Large intestine (tissue), 3 donors: ENCODE measurements around the gene B3GAT2. TPM values are rescaled to one million over a fixed set of nuclear protein-coding genes. Genes with fewer than 3 reads are reported as not detected.

ENCODE experiments used
- DNase-seq, 2 donors: peaks; one replicate each; pipeline versions ENCODE4 v3.0.0 to v3.0.0-alpha.2; 2013
- H3K27ac ChIP-seq: one replicate; pipeline ENCODE4 v1.5.1; 2013; ENCODE audit warnings: low read length
- H3K27me3 ChIP-seq: 2 replicates; pipeline ENCODE4 v1.6.1; 2013; ENCODE audit warnings: low read length; ENCODE audit not compliant: control insufficient read depth, insufficient read depth
- H3K36me3 ChIP-seq: 2 replicates; pipeline ENCODE4 v1.6.1; 2013; ENCODE audit warnings: low read length; ENCODE audit not compliant: control insufficient read depth, insufficient read depth
- H3K4me1 ChIP-seq: one replicate; pipeline ENCODE4 v1.6.1; 2013; ENCODE audit warnings: low read length; ENCODE audit not compliant: control insufficient read depth, insufficient read depth
- H3K4me3 ChIP-seq: one replicate; pipeline ENCODE4 v1.5.1; 2013; ENCODE audit warnings: low read length
- H3K9me3 ChIP-seq: one replicate; pipeline ENCODE4 v1.6.1; 2013; ENCODE audit warnings: mild to moderate bottlenecking, low read depth, low read length, moderate library complexity; ENCODE audit not compliant: control insufficient read depth
- WGBS: methylation state at CpG from one replicate; pipeline ENCODE4 v1.1.5; 2013; ENCODE audit warnings: low lambda C conversion rate; ENCODE audit not compliant: insufficient coverage; 5-methylcytosine and 5-hydroxymethylcytosine counted together
- polyA plus RNA-seq: library from polyadenylated mRNA; unstranded; fragments of 120-200 nt; gene quantifications from one replicate; pipeline ENCODE4 v1.2.1, GENCODE V29; 2013

B3GAT2 gene
- polyA plus RNA-seq, 1 donor = 2.4 TPM

DNA sequence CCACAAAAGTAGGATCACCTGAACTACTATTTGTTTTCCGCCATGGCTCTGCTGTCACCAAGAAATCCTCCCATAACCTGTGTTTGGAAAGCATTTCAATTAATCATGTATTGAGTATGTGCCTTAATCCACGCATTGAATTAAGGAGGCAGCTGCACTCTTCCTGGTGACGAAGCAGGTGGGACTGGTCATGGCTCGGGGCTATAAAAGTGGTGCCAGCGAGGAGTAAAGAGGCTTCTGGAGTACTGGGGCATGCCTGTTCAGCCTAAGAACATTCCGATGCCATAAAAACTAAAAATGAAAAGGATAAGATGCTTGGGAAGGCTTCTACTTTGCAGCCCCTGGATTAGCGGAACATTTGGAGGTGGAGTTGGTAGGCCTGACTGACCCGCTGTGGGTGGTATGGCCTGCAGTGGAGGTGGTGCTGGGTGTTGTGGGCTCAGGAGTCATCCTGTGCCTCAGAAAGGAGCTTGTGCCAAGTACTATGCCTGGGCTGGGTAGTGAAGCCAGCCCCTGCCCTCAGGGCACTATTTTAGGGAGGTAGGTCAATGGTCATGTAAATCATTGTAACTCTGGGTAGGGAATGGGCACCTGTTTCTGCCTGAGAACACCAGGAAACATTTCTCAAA lies 110.5 kb downstream of the B3GAT2 start:
- Histone ChIP-seq H3K27ac (no peak overlapping the region), H3K27me3 (no peaks in the 10 kb centered on the region), H3K9me3 (no peaks in the 10 kb centered on the region), H3K4me3 (no peak overlapping the region), H3K36me3 (peaks cover 3% of the 10 kb centered on the region), H3K4me1 (no peaks in the 10 kb centered on the region)
- DNase-seq = no peak
- WGBS = 92% methylated on average over 3 of the region's 8 CpGs

DNA sequence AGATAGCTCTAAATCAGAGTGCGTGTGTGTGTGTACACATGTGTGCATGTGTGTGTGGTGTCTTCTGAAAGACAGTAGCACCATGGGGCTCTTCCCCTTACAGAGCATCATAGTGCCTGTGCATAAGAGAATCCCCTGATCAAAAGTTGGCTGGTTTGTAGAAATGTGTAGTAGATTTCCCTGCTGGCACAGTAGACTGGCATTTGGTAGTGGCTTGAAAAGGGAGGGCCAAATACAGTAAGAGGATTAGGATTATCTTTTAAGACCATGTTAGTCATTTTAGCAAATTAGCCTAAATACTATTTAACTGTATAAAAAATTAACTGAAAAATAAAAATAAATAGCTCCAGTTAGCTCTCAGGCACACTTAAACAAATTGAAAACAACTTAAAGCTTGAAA lies 112.6 kb downstream of the B3GAT2 start:
- no CpG with 5 or more reads among the region's 1 CpG for WGBS
- no peaks in the 10 kb centered on the region for H3K4me1 ChIP-seq
- DNase-seq = no peak

DNA sequence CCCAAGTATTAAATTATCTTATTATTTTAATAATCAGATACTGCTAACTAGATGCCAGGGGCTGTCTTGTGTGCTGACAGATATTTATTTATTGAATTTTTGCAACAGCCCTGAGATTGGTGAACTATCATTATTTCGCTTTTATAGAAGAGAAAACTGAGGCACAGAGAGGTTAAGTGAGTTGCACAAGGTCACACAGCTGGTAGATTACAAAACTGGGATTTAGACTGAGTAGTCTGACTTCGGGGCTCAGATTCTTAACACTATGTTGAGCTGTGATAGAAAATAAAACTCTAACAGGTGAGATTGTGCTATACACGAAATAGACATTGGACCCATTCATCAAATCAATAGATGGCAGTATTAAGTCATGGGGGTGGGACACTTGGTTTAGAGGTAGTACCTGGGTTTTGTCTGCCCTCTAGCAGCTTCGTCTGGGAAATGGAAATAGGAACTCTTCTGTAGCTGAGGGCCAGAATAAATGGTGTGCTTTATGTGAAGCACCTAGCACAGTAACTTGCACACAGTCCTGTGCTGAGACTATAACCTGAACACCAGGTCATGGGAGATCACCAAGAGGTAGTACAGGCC lies 113.4 kb downstream of the B3GAT2 start:
- H3K36me3 ChIP-seq = peaks cover 3% of the 10 kb centered on the region
- H3K9me3 ChIP-seq = no peaks in the 10 kb centered on the region
- H3K27me3 ChIP-seq = no peaks in the 10 kb centered on the region
- H3K4me3 ChIP-seq = no peak overlapping the region
- WGBS = 83% methylated on average over 1 of the region's 4 CpGs
- H3K27ac ChIP-seq = no peak overlapping the region
- DNase-seq = no peak
- H3K4me1 ChIP-seq = no peaks in the 10 kb centered on the region

More for the DNA sequence above, 112.6 kb downstream of the B3GAT2 start:
- Histone ChIP-seq H3K4me3 (no peak overlapping the region), H3K27me3 (no peaks in the 10 kb centered on the region), H3K27ac (no peak overlapping the region), H3K9me3 (no peaks in the 10 kb centered on the region), H3K36me3 (peaks cover 3% of the 10 kb centered on the region)

DNA sequence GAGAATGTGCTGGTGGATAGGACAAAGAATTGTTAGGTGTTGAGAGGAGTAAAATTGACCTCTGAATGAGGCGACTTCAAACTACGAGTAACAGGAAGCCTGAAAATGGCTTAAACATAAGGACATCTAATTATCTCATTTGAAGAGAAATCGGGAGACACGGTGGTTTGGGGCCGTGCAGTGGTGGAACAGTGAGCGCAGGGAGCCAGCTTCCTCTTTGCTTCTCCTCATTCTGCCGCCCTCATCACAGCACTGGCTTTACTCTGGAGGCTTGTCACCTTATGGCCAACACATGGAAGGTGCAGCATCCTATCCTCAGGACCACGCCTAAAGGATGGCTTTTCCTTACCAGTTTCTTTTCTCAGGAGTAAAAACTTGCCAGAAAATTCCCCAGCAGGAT lies 114.3 kb downstream of the B3GAT2 start:
- Histone ChIP-seq H3K27me3 (no peaks in the 10 kb centered on the region), H3K9me3 (no peaks in the 10 kb centered on the region), H3K4me3 (no peak overlapping the region), H3K4me1 (no peaks in the 10 kb centered on the region), H3K27ac (no peak overlapping the region), H3K36me3 (peaks cover 3% of the 10 kb centered on the region)
- WGBS = no CpG with 5 or more reads among the region's 8 CpGs
- DNase-seq = no peak

DNA sequence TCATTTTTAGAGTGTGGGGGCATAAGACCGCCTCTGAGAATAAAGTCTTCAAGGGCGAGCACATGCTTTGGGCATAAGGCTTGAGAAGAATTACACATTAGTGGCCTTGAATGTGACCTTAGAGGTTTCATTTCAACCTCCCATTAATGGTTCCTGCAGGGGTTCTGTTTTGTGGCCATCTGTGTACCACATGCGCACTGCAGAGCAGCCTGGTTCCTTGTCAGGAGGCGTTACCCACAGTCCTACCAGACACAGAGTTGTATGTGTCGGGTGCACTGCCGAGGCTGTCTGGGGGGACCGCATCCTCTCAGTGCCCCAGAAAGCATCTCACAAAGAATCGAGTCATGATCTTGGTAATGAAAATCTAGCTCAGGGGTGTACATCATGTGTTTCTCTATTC lies 115.7 kb downstream of the B3GAT2 start:
- Histone ChIP-seq H3K36me3 (no peaks in the 10 kb centered on the region), H3K4me3 (no peak overlapping the region), H3K9me3 (no peaks in the 10 kb centered on the region), H3K27ac (no peak overlapping the region), H3K27me3 (no peaks in the 10 kb centered on the region), H3K4me1 (no peaks in the 10 kb centered on the region)
- WGBS = no CpG with 5 or more reads among the region's 8 CpGs
- DNase-seq = no peak

DNA sequence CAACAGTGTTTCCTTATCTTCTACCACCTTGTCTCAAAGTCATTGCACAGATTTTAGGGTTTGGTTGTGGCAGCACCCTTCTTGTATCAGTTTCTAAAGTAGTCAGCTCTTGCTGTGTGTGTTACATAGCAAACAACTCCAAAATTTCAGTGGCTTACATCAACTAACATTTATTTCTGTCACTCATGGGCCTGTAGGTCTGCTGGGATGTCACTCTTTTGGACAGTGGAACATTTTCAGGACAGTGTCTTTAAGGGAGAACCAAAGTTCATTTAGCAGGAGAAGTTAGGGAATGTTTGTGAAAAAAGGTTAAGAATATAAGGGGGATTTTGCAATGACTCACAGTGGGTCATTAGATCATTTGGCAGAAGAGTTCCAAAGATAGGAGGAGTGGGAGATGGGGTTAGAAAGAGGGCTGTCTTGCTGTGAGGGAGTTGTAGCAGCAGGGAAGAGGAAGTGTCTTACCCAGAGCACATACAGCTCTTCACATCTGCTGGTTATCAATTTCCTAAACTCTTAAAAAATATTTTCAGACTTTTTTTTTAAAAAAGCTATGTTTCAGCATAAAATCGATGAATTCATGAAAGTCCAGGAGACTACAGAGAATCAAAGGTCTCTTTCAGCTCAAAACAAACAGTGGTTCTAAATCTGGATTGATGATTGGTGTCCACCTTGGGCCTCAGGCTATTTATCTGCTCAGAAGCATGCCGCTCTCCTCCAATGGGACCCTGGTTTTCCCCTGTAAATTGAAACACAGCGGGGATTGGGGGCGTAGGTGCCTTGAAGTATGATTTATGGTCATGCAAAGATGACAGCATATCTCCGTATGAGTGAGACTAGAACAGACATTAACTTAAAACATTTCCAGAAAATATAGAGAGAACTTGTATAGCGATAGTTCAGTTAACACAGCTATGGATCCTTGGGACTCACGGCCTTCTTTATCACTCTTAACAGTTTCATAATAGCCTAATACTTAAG lies 117.3 kb downstream of the B3GAT2 start:
- WGBS = 100% methylated on average over 3 of the region's 7 CpGs
- H3K9me3 ChIP-seq = no peaks in the 10 kb centered on the region
- DNase-seq = no peak
- H3K27me3 ChIP-seq = no peaks in the 10 kb centered on the region
- no peak overlapping the region for H3K27ac ChIP-seq
- no peaks in the 10 kb centered on the region for H3K36me3 ChIP-seq
- no peaks in the 10 kb centered on the region for H3K4me1 ChIP-seq
- no peak overlapping the region for H3K4me3 ChIP-seq

DNA sequence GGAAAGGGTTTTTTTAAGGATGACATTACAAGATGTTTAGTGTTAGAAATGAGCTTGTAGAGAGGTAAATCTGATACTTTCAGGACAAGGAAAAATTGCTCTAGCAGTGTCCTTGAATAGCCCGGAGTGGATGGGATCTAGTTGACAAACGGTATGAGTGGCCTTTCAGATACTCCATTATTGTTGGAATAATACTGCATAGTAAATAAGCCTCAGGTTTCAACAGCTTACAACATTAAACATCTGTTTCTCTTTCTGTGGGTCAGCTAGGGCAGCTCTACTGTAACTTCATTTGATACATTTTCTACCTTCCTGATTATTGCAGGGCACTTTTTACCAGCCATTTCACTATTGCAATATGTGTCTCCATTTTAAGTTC lies 118.0 kb downstream of the B3GAT2 start:
- no peak for DNase-seq
- no peaks in the 10 kb centered on the region for H3K4me1 ChIP-seq
- H3K36me3 ChIP-seq = no peaks in the 10 kb centered on the region
- H3K27ac ChIP-seq = no peak overlapping the region
- no peaks in the 10 kb centered on the region for H3K27me3 ChIP-seq
- H3K4me3 ChIP-seq = no peak overlapping the region
- no peaks in the 10 kb centered on the region for H3K9me3 ChIP-seq
- WGBS = no CpG with 5 or more reads among the region's 2 CpGs

DNA sequence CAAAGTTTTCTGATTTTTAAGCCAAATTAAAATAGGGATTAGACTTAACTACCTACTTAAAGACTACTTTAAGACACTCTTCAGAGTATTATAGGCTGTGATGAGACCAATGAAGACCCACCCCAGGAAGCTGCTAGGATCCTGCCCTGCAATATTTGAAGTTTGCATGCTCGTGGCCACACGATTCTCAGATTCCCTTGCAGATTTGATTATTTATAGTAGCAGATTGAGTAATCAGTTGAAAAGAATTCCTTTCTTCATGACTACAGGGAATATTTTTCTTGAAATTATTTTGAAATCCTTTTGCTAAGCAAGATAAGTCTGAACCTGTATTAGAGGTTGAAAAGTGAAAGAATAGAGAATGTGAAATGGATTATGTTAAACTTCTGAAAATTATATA lies 122.3 kb downstream of the B3GAT2 start:
- Histone ChIP-seq H3K36me3 (no peaks in the 10 kb centered on the region), H3K4me1 (no peaks in the 10 kb centered on the region), H3K9me3 (no peaks in the 10 kb centered on the region), H3K4me3 (no peak overlapping the region), H3K27me3 (no peaks in the 10 kb centered on the region), H3K27ac (no peak overlapping the region)
- no CpG with 5 or more reads among the region's 2 CpGs for WGBS
- no peak for DNase-seq

DNA sequence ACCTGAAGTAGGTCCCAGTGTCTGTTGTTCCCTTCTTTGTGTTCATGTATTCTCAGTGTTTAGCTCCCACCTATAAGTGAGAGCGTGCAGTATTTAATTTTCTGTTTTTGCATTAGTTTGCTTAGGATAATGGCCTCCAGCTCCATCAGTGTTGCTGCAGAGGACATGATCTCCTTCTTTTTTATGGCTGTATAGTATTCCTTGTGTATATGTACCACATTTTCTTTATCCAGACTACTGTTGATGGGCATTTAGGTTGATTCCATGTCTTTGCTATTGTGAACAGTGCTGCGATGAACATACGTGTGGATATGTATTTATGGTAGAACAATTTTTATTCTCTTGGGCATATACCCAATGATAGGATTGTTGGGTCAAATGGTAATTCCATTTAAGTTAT lies 125.4 kb downstream of the B3GAT2 start:
- H3K4me3 ChIP-seq = no peak overlapping the region
- H3K27me3 ChIP-seq = no peaks in the 10 kb centered on the region
- H3K36me3 ChIP-seq = no peaks in the 10 kb centered on the region
- H3K9me3 ChIP-seq = no peaks in the 10 kb centered on the region
- no peak overlapping the region for H3K27ac ChIP-seq
- H3K4me1 ChIP-seq = no peaks in the 10 kb centered on the region
- no peak for DNase-seq
- 100% methylated on average over 1 of the region's 3 CpGs for WGBS

DNA sequence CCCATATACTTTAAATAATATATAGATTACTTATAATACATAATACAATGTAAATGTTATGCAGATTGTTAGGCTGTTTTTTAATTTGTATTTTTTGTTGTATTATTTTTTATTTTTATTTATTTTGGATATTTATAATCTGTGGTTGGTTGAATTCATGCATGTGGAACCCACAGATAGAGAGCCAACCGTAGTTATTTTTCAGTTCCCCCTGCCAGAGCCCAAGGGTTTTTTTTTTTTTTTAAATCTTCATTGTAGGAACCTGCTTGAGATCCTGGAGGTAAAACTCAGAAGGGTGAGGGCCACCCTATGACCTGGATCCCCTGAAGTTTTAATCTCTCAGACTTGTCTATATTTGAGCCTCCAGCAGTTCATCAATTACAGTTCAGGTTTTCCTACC lies 133.2 kb downstream of the B3GAT2 start:
- Histone ChIP-seq H3K9me3 (no peaks in the 10 kb centered on the region), H3K27ac (no peak overlapping the region), H3K4me1 (no peaks in the 10 kb centered on the region), H3K27me3 (no peaks in the 10 kb centered on the region), H3K4me3 (no peak overlapping the region), H3K36me3 (peaks cover 4% of the 10 kb centered on the region)
- 100% methylated on average over 1 of the region's 1 CpG for WGBS
- DNase-seq = no peak
